Measurements from ENCODE around the gene ITGB4.
A peak's percentile ranks its signal among the peaks of the same experiment; 100 is the strongest.

ITGB4 gene

DNA sequence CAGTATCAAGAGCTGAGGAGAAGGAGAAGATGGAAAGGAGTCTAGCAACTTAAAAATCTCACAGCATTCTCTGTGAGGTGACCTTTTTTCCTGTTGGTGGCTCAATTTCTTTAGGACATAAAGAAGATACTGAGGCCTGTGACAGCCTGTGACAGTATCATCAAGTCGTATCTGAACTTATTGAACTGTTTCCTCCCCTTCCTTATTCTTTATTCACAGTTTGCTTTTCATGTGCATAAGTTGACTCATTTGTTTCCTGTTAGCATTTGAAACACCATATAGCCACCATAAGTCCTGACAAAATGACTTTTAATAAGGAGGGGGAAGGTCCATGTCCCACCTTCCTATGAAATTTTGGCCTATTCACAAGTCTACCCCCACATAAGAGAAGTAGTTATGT, 72.2 kb downstream of the ITGB4 start:
- Histone ChIP-seq H3K27me3 (ENCODE audit: insufficient read depth, poor library complexity, severe bottlenecking) (no peaks in the 10 kb centered on the region), H3K4me3 (ENCODE audit: severe bottlenecking) (no peak overlapping the region), H3K27ac (ENCODE audit: poor library complexity, severe bottlenecking) (no peak overlapping the region), H3K9me3 (ENCODE audit: severe bottlenecking) (no peaks in the 10 kb centered on the region), H3K36me3 (ENCODE audit: low read depth) (peaks cover 49% of the 10 kb centered on the region), H3K4me1 (ENCODE audit: insufficient read depth, poor library complexity, severe bottlenecking) (peaks cover 10% of the 10 kb centered on the region)
- TF ChIP-seq, protein P1, sequence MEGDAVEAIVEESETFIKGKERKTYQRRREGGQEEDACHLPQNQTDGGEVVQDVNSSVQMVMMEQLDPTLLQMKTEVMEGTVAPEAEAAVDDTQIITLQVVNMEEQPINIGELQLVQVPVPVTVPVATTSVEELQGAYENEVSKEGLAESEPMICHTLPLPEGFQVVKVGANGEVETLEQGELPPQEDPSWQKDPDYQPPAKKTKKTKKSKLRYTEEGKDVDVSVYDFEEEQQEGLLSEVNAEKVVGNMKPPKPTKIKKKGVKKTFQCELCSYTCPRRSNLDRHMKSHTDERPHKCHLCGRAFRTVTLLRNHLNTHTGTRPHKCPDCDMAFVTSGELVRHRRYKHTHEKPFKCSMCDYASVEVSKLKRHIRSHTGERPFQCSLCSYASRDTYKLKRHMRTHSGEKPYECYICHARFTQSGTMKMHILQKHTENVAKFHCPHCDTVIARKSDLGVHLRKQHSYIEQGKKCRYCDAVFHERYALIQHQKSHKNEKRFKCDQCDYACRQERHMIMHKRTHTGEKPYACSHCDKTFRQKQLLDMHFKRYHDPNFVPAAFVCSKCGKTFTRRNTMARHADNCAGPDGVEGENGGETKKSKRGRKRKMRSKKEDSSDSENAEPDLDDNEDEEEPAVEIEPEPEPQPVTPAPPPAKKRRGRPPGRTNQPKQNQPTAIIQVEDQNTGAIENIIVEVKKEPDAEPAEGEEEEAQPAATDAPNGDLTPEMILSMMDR (IDR thresholded peaks at IDR 0.05; ENCODE audit: poor library complexity, severe bottlenecking), result no peak
- no peak for ATAC-seq (ENCODE audit: low read depth)
- no peak for DNase-seq (ENCODE audit: low spot score)

DNA sequence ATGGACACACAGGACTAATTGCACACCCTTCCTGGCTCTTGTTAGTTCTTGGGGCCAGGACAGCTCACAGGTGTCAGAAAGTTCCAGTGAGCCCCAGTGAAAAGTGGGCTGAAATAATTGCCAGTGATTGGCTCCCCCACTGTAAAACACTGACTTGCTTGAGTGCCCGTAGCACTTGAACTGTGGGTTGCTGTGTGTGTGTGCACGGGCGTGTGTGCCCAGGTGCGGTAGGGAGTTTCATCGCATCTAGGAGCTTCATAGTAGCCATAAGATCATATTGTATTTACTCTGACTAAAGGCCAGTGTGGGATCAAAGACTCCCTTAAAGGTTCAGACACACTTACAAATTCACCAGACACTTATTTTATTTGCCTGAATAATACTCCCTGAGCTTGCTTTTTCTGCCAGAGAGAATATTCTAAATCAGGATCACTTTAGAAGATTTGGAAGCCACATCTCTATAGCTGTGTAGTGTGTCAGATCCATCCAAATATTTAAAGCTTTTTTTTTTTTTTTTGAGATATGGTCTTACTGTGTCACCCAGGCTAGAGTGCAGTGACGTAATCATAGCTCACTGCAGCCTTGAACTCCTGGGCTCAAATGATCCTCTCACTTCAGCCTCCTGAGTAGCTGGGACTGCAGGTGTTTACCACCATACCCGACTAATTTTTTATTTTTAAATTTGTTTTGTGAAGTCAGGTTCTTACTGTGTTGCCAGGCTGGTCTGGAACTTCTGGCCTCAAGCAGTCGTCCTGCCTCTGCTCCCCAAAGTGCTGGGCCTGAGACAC, 74.8 kb downstream of the ITGB4 start:
- ATAC-seq (ENCODE audit: low read depth), result no peak
- Histone ChIP-seq H3K27me3 (ENCODE audit: insufficient read depth, poor library complexity, severe bottlenecking) (no peaks in the 10 kb centered on the region), H3K4me3 (ENCODE audit: severe bottlenecking) (no peak overlapping the region), H3K9me3 (ENCODE audit: severe bottlenecking) (no peaks in the 10 kb centered on the region), H3K4me1 (ENCODE audit: insufficient read depth, poor library complexity, severe bottlenecking) (peaks cover 10% of the 10 kb centered on the region), H3K27ac (ENCODE audit: poor library complexity, severe bottlenecking) (no peak overlapping the region), H3K36me3 (ENCODE audit: low read depth) (peaks cover 56% of the 10 kb centered on the region)
- TF ChIP-seq, protein P1 (IDR thresholded peaks at IDR 0.05; ENCODE audit: poor library complexity, severe bottlenecking), result no peak
- DNase-seq (ENCODE audit: low spot score), result peak; percentile 6

DNA sequence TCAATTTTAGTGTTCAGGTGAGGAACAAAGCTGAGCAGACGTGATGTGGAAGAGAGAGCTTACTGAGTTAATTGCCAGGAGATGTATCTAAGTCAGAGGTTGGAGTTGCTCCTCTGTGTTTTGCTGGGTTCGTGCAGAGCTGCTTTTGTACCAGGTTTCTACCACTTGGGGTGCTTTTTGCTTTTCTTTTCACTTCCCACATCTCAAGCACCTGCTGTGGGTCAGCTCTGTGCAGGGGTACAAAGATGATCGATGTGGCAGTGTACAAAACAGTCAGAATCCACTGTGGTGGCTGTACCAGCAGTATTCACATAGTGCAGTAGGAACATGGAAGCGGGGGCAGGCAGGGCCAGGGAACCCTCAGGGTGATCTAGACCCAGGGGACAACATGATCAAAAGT, 78.1 kb downstream of the ITGB4 start:
- no peaks in the 10 kb centered on the region for H3K9me3 ChIP-seq (ENCODE audit: severe bottlenecking)
- no peak overlapping the region for H3K4me3 ChIP-seq (ENCODE audit: severe bottlenecking)
- H3K27me3 ChIP-seq (ENCODE audit: insufficient read depth, poor library complexity, severe bottlenecking), result no peaks in the 10 kb centered on the region
- H3K27ac ChIP-seq (ENCODE audit: poor library complexity, severe bottlenecking), result no peak overlapping the region
- TF ChIP-seq, protein P1 (IDR thresholded peaks at IDR 0.05; ENCODE audit: poor library complexity, severe bottlenecking), result no peak
- DNase-seq (ENCODE audit: low spot score) (peak; percentile 22), ATAC-seq (ENCODE audit: low read depth) (no peak)
- H3K4me1 ChIP-seq (ENCODE audit: insufficient read depth, poor library complexity, severe bottlenecking), result no peaks in the 10 kb centered on the region
- H3K36me3 ChIP-seq (ENCODE audit: low read depth), result peaks cover 39% of the 10 kb centered on the region

DNA sequence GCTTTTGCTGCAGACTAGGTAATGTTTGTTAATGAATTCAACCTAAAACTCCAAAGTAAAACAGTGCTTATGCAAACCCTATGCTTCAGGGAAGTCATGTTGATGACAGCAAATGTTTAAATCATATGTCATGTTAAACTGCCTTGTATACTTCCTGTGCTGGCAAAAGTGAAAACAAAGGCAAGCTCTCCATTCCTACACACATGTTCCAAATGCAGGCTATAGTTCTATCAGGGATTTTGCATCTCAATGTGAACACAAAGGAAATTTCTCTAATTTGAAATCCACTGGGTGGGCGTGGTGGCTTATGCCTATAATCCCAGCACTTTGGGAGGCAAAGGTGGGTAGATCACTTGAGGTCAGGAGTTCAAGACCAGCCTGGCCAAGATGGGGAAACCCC, 82.6 kb downstream of the ITGB4 start:
- no peaks in the 10 kb centered on the region for H3K27me3 ChIP-seq (ENCODE audit: insufficient read depth, poor library complexity, severe bottlenecking)
- H3K9me3 ChIP-seq (ENCODE audit: severe bottlenecking), result no peaks in the 10 kb centered on the region
- H3K27ac ChIP-seq (ENCODE audit: poor library complexity, severe bottlenecking), result no peak overlapping the region
- no peak for ATAC-seq (ENCODE audit: low read depth)
- TF ChIP-seq, protein P1 (IDR thresholded peaks at IDR 0.05; ENCODE audit: poor library complexity, severe bottlenecking), result no peak
- peaks cover 5% of the 10 kb centered on the region for H3K4me1 ChIP-seq (ENCODE audit: insufficient read depth, poor library complexity, severe bottlenecking)
- H3K4me3 ChIP-seq (ENCODE audit: severe bottlenecking), result no peak overlapping the region
- no peak for DNase-seq (ENCODE audit: low spot score)
- H3K36me3 ChIP-seq (ENCODE audit: low read depth), result peaks cover 11% of the 10 kb centered on the region

Measured in RWPE2 (cell line).